ENCODE data around the gene KRTAP9-2. TPM values are rescaled to one million over a fixed set of nuclear protein-coding genes. Genes with fewer than 3 reads are reported as not detected.

KRTAP9-2 gene
- total RNA-seq, 2 experiments from 2014 or later: not detected

Other genes starting within 250 kb of the KRTAP9-2 start
- not detected for gene KRT40, start 242.3 kb upstream of the KRTAP9-2 start, total RNA-seq
- not detected for gene KRTAP3-3, start 232.5 kb upstream of the KRTAP9-2 start, total RNA-seq
- not detected for gene KRTAP3-2, start 226.7 kb upstream of the KRTAP9-2 start, total RNA-seq
- gene KRTAP3-1, start 217.5 kb upstream of the KRTAP9-2 start, total RNA-seq: not detected
- gene KRTAP1-5, start 199.4 kb upstream of the KRTAP9-2 start, total RNA-seq: not detected
- not detected for gene KRTAP1-4, start 196.5 kb upstream of the KRTAP9-2 start, total RNA-seq
- not detected for gene KRTAP1-3, start 191.8 kb upstream of the KRTAP9-2 start, total RNA-seq
- not detected for gene KRTAP1-1, start 185.2 kb upstream of the KRTAP9-2 start, total RNA-seq
- not detected for gene KRTAP2-1, start 179.3 kb upstream of the KRTAP9-2 start, total RNA-seq
- gene KRTAP2-2, start 171.4 kb upstream of the KRTAP9-2 start, total RNA-seq: not detected
- gene KRTAP2-3, start 166.5 kb upstream of the KRTAP9-2 start, total RNA-seq: not detected
- gene KRTAP2-4, start 160.8 kb upstream of the KRTAP9-2 start, total RNA-seq: not detected
- gene KRTAP4-7, start 142.5 kb upstream of the KRTAP9-2 start, total RNA-seq: not detected
- gene KRTAP4-8, start 128.5 kb upstream of the KRTAP9-2 start, total RNA-seq: not detected
- not detected for gene KRTAP4-16, start 124.4 kb upstream of the KRTAP9-2 start, total RNA-seq
- gene KRTAP4-9, start 121.3 kb upstream of the KRTAP9-2 start, total RNA-seq: not detected
- gene KRTAP4-11, start 108.3 kb upstream of the KRTAP9-2 start, total RNA-seq: not detected
- not detected for gene KRTAP4-12, start 102.5 kb upstream of the KRTAP9-2 start, total RNA-seq
- not detected for gene KRTAP4-6, start 86.1 kb upstream of the KRTAP9-2 start, total RNA-seq
- not detected for gene KRTAP4-5, start 76.8 kb upstream of the KRTAP9-2 start, total RNA-seq
- gene KRTAP4-4, start 65.9 kb upstream of the KRTAP9-2 start, total RNA-seq: not detected
- not detected for gene KRTAP4-3, start 58.4 kb upstream of the KRTAP9-2 start, total RNA-seq
- gene KRTAP4-2, start 48.4 kb upstream of the KRTAP9-2 start, total RNA-seq: not detected
- gene KRTAP4-1, start 41.7 kb upstream of the KRTAP9-2 start, total RNA-seq: not detected
- not detected for gene KRTAP9-1, start 36.8 kb upstream of the KRTAP9-2 start, total RNA-seq
- not detected for gene KRTAP9-3, start 5.8 kb downstream of the KRTAP9-2 start, total RNA-seq
- not detected for gene KRTAP9-8, start 11.4 kb downstream of the KRTAP9-2 start, total RNA-seq
- gene KRTAP9-4, start 23.0 kb downstream of the KRTAP9-2 start, total RNA-seq: not detected
- gene KRTAP9-9, start 28.7 kb downstream of the KRTAP9-2 start, total RNA-seq: not detected
- not detected for gene KRTAP9-6, start 38.7 kb downstream of the KRTAP9-2 start, total RNA-seq
- gene KRTAP9-7, start 49.0 kb downstream of the KRTAP9-2 start, total RNA-seq: not detected
- not detected for gene KRTAP29-1, start 76.2 kb downstream of the KRTAP9-2 start, total RNA-seq
- gene KRTAP16-1, start 82.7 kb downstream of the KRTAP9-2 start, total RNA-seq: under 1 TPM in 1 of 2 experiments, not detected in 1; 0.13 TPM
- not detected for gene KRTAP17-1, start 89.1 kb downstream of the KRTAP9-2 start, total RNA-seq
- gene KRT33A, start 124.2 kb downstream of the KRTAP9-2 start, total RNA-seq: not detected
- gene KRT33B, start 143.2 kb downstream of the KRTAP9-2 start, total RNA-seq: not detected
- not detected for gene KRT34, start 155.7 kb downstream of the KRTAP9-2 start, total RNA-seq
- gene KRT31, start 171.0 kb downstream of the KRTAP9-2 start, total RNA-seq: not detected
- gene KRT37, start 197.9 kb downstream of the KRTAP9-2 start, total RNA-seq: not detected
- gene KRT38, start 214.3 kb downstream of the KRTAP9-2 start, total RNA-seq: not detected
- not detected for gene KRT32, start 240.7 kb downstream of the KRTAP9-2 start, total RNA-seq